ENCODE results near the gene GAK. TPM values are rescaled to one million over a fixed set of nuclear protein-coding genes. Genes with fewer than 3 reads are reported as not detected.
"Not testable (repeated sequence)": the region's sequence is repeated elsewhere in the genome, so short reads cannot be mapped to it uniquely, and the experiment has no call there.

GAK gene
- total and polyA plus RNA-seq, 4 donors: 27.4 to 69.7 (median 47.0) TPM

DNA sequence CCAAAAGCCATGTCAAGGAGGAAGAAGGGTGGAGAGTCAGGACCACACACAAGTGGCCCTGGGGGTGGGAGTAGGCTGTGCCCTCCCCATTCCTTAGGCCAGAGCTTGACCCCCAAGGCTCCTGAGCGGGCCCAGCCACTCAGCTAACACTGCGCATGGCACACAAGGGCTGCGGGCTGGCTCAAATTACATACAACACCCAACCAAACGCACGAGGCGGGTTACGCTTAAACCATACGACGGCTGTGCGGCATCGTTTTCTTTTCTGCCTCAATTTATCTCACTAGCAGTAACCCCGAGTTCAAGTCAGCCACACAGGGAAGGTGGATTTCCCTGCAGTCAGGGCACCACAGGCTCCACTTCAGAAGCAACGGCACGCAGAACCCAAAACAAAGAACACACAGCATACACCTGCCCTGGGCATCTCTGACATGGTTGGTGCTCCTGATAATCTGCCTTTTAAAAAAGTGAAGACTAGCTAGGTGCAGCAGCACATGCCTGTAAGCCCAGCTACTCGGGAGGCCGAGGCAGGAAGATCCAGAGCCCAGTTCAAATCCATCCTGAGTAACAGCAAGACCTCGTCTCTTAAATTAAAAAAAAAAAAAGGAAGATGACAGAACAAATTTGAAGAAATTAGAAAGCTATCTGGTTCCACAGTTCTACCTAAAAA, 2.9 kb downstream of the GAK start:
- no peak overlapping the region for H3K4me3 ChIP-seq (ENCODE audit: low read depth in 1 of 3, low read length in 3 of 3)
- no peaks in the 10 kb centered on the region for H3K36me3 ChIP-seq (ENCODE audit: control insufficient read depth in 4 of 4, insufficient read depth in 3 of 4, low read depth in 1 of 4, low read length in 3 of 4)
- H3K9me3 ChIP-seq (ENCODE audit: control insufficient read depth in 4 of 4, low read length in 3 of 4): no peaks in the 10 kb centered on the region
- no peak for DNase-seq (ENCODE audit: low spot score)
- H3K27me3 ChIP-seq (ENCODE audit: control insufficient read depth in 4 of 4, insufficient read depth in 4 of 4, low read length in 3 of 4): no peaks in the 10 kb centered on the region
- no peak overlapping the region for H3K9ac ChIP-seq (ENCODE audit: low read depth in 1 of 2, low read length in 2 of 2)
- peaks cover 9 to 37% (median 33%) of the 10 kb centered on the region in 4 donors for H3K4me1 ChIP-seq (ENCODE audit: control insufficient read depth in 4 of 4, insufficient read depth in 4 of 4, low read length in 3 of 4)
- 94% methylated on average over 17 of the region's 17 CpGs for WGBS
- H3K27ac ChIP-seq (ENCODE audit: low read depth in 1 of 2, low read length in 2 of 2): no peak overlapping the region
- TF ChIP-seq, protein P1, sequence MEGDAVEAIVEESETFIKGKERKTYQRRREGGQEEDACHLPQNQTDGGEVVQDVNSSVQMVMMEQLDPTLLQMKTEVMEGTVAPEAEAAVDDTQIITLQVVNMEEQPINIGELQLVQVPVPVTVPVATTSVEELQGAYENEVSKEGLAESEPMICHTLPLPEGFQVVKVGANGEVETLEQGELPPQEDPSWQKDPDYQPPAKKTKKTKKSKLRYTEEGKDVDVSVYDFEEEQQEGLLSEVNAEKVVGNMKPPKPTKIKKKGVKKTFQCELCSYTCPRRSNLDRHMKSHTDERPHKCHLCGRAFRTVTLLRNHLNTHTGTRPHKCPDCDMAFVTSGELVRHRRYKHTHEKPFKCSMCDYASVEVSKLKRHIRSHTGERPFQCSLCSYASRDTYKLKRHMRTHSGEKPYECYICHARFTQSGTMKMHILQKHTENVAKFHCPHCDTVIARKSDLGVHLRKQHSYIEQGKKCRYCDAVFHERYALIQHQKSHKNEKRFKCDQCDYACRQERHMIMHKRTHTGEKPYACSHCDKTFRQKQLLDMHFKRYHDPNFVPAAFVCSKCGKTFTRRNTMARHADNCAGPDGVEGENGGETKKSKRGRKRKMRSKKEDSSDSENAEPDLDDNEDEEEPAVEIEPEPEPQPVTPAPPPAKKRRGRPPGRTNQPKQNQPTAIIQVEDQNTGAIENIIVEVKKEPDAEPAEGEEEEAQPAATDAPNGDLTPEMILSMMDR (IDR thresholded peaks at IDR 0.05; ENCODE audit: low read depth, low read length, missing input control): no peak
- TF ChIP-seq JUND (IDR thresholded peaks at IDR 0.05) (no peak), FOXA1 (IDR thresholded peaks at IDR 0.05) (no peak), HNF4G (IDR thresholded peaks at IDR 0.05) (no peak), GABPA (IDR thresholded peaks at IDR 0.05 in 1 of 2, conservative IDR thresholded peaks at IDR 0.05 in 1 of 2) (no peak), EGR1 (IDR thresholded peaks at IDR 0.05; ENCODE audit: low read depth in 2 of 2) (no peak), FOXA2 (IDR thresholded peaks at IDR 0.05) (no peak), RAD21 (IDR thresholded peaks at IDR 0.05) (no peak), HNF4A (conservative IDR thresholded peaks at IDR 0.05) (no peak), NR2F2 (IDR thresholded peaks at IDR 0.05) (no peak), TAF1 (conservative IDR thresholded peaks at IDR 0.05) (no peak)
- TF ChIP-seq, protein P2, sequence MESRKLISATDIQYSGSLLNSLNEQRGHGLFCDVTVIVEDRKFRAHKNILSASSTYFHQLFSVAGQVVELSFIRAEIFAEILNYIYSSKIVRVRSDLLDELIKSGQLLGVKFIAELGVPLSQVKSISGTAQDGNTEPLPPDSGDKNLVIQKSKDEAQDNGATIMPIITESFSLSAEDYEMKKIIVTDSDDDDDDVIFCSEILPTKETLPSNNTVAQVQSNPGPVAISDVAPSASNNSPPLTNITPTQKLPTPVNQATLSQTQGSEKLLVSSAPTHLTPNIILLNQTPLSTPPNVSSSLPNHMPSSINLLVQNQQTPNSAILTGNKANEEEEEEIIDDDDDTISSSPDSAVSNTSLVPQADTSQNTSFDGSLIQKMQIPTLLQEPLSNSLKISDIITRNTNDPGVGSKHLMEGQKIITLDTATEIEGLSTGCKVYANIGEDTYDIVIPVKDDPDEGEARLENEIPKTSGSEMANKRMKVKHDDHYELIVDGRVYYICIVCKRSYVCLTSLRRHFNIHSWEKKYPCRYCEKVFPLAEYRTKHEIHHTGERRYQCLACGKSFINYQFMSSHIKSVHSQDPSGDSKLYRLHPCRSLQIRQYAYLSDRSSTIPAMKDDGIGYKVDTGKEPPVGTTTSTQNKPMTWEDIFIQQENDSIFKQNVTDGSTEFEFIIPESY (IDR thresholded peaks at IDR 0.05): no peak
- TF ChIP-seq, protein P3, sequence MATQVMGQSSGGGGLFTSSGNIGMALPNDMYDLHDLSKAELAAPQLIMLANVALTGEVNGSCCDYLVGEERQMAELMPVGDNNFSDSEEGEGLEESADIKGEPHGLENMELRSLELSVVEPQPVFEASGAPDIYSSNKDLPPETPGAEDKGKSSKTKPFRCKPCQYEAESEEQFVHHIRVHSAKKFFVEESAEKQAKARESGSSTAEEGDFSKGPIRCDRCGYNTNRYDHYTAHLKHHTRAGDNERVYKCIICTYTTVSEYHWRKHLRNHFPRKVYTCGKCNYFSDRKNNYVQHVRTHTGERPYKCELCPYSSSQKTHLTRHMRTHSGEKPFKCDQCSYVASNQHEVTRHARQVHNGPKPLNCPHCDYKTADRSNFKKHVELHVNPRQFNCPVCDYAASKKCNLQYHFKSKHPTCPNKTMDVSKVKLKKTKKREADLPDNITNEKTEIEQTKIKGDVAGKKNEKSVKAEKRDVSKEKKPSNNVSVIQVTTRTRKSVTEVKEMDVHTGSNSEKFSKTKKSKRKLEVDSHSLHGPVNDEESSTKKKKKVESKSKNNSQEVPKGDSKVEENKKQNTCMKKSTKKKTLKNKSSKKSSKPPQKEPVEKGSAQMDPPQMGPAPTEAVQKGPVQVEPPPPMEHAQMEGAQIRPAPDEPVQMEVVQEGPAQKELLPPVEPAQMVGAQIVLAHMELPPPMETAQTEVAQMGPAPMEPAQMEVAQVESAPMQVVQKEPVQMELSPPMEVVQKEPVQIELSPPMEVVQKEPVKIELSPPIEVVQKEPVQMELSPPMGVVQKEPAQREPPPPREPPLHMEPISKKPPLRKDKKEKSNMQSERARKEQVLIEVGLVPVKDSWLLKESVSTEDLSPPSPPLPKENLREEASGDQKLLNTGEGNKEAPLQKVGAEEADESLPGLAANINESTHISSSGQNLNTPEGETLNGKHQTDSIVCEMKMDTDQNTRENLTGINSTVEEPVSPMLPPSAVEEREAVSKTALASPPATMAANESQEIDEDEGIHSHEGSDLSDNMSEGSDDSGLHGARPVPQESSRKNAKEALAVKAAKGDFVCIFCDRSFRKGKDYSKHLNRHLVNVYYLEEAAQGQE (IDR thresholded peaks at IDR 0.05): no peak

GRCh38 chr4:927566-927965, 4.5 kb downstream of the GAK start:
- 95% methylated on average over 21 of the region's 21 CpGs for WGBS

More at GRCh38 chr4:927566-927965, 4.5 kb downstream of the GAK start:
- H3K9me3 ChIP-seq (ENCODE audit: control insufficient read depth in 4 of 4, low read length in 3 of 4); H3K27ac ChIP-seq (ENCODE audit: low read depth in 1 of 2, low read length in 2 of 2); H3K36me3 ChIP-seq (ENCODE audit: control insufficient read depth in 4 of 4, insufficient read depth in 3 of 4, low read depth in 1 of 4, low read length in 3 of 4); H3K4me3 ChIP-seq (ENCODE audit: low read depth in 1 of 3, low read length in 3 of 3); DNase-seq (ENCODE audit: low spot score); H3K9ac ChIP-seq (ENCODE audit: low read depth in 1 of 2, low read length in 2 of 2); H3K27me3 ChIP-seq (ENCODE audit: control insufficient read depth in 4 of 4, insufficient read depth in 4 of 4, low read length in 3 of 4): not testable (repeated sequence)
- peaks cover 9 to 28% (median 26%) of the 10 kb centered on the region in 4 donors for H3K4me1 ChIP-seq (ENCODE audit: control insufficient read depth in 4 of 4, insufficient read depth in 4 of 4, low read length in 3 of 4)
